Rectal smooth muscle tissue (tissue), 1 donor: ENCODE results near the gene CFAP97.
A peak's percentile ranks its signal among the peaks of the same experiment; 100 is the strongest.
"Not testable (repeated sequence)": the region's sequence is repeated elsewhere in the genome, so short reads cannot be mapped to it uniquely, and the experiment has no call there.

Experiments used
- H3K27ac ChIP-seq: one replicate; pipeline ENCODE4 v1.7.0; 2013; ENCODE audit warnings: low read depth, low read length, inconsistent platforms
- H3K27me3 ChIP-seq: one replicate; pipeline ENCODE4 v1.7.0; 2013; ENCODE audit warnings: low read length; ENCODE audit not compliant: control insufficient read depth, insufficient read depth
- H3K36me3 ChIP-seq: one replicate; pipeline ENCODE4 v1.7.0; 2013; ENCODE audit warnings: low read length; ENCODE audit not compliant: control insufficient read depth, insufficient read depth
- H3K4me1 ChIP-seq: one replicate; pipeline ENCODE4 v1.7.0; 2013; ENCODE audit warnings: low read length; ENCODE audit not compliant: control insufficient read depth, insufficient read depth
- H3K4me3 ChIP-seq: one replicate; pipeline ENCODE4 v1.7.0; 2013; ENCODE audit warnings: low read length
- H3K9ac ChIP-seq: one replicate; pipeline ENCODE4 v1.7.0; 2013; ENCODE audit warnings: low read length

CFAP97 gene

GRCh38 chr4:185205073-185205472 is 1.3 kb upstream of the CFAP97 start:
- not testable (repeated sequence) for H3K27ac ChIP-seq, H3K27me3 ChIP-seq, H3K36me3 ChIP-seq, H3K9ac ChIP-seq, H3K4me3 ChIP-seq, H3K4me1 ChIP-seq

GRCh38 chr4:185204238-185204910 is 574 bp upstream of the CFAP97 start:
- no peaks in the 10 kb centered on the region for H3K36me3 ChIP-seq
- H3K4me3 ChIP-seq, result peak overlapping the region; percentile 76
- H3K4me1 ChIP-seq, result peaks cover 10% of the 10 kb centered on the region
- H3K9ac ChIP-seq, result peak overlapping the region; percentile 64
- H3K27me3 ChIP-seq, result no peaks in the 10 kb centered on the region
- H3K27ac ChIP-seq, result peak overlapping the region; percentile 75

- Histone ChIP-seq H3K4me3 (peak overlapping the region; percentile 76), H3K36me3 (no peaks in the 10 kb centered on the region), H3K4me1 (peaks cover 6% of the 10 kb centered on the region), H3K9ac (peak overlapping the region; percentile 33), H3K27ac (peak overlapping the region; percentile 90), H3K27me3 (no peaks in the 10 kb centered on the region)
Measured at GRCh38 chr4:185202984-185203485, 765 bp downstream of the CFAP97 start.

- Histone ChIP-seq H3K27me3 (no peaks in the 10 kb centered on the region), H3K4me3 (no peak overlapping the region), H3K9ac (no peak overlapping the region), H3K36me3 (no peaks in the 10 kb centered on the region), H3K27ac (peak overlapping the region; percentile 48), H3K4me1 (peaks cover 6% of the 10 kb centered on the region)
Measured at GRCh38 chr4:185201977-185202962, 1.5 kb downstream of the CFAP97 start.

GRCh38 chr4:185198189-185198588 is 5.6 kb downstream of the CFAP97 start:
- H3K4me3 ChIP-seq, H3K27ac ChIP-seq, H3K9ac ChIP-seq, H3K36me3 ChIP-seq, H3K4me1 ChIP-seq, H3K27me3 ChIP-seq: not testable (repeated sequence)

- Histone ChIP-seq H3K4me3 (no peak overlapping the region), H3K36me3 (no peaks in the 10 kb centered on the region), H3K27me3 (no peaks in the 10 kb centered on the region), H3K4me1 (no peaks in the 10 kb centered on the region), H3K9ac (no peak overlapping the region), H3K27ac (no peak overlapping the region)
Measured at GRCh38 chr4:185196437-185196836, 7.4 kb downstream of the CFAP97 start.

- Histone ChIP-seq H3K4me1 (no peaks in the 10 kb centered on the region), H3K27me3 (no peaks in the 10 kb centered on the region), H3K9ac (no peak overlapping the region), H3K4me3 (no peak overlapping the region), H3K27ac (no peak overlapping the region), H3K36me3 (peaks cover 3% of the 10 kb centered on the region)
Measured at GRCh38 chr4:185194924-185195888, 8.6 kb downstream of the CFAP97 start.

DNA sequence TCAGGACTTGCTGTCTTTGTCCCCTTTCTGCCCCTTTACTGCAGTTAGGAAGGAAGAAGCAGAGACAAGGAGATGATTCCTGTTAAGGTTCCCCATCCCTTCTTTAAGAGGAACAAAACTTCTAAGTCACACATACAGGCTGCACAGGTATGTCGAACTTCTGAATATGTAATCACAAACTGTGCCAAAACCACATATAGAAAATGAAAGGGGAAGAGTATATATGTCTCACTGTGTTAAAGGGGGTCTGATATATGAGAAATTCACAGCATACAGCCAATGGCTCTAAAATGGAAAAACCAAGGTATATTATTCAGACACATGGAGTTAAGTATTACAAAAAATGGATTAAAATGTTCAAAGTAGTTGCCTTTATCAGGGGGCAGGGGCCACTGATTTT is 11.7 kb downstream of the CFAP97 start:
- Histone ChIP-seq H3K9ac (no peak overlapping the region), H3K4me1 (no peaks in the 10 kb centered on the region), H3K36me3 (peaks cover 5% of the 10 kb centered on the region), H3K27me3 (no peaks in the 10 kb centered on the region), H3K27ac (no peak overlapping the region), H3K4me3 (no peak overlapping the region)

- Histone ChIP-seq H3K36me3 (peaks cover 5% of the 10 kb centered on the region), H3K4me1 (no peaks in the 10 kb centered on the region), H3K4me3 (no peak overlapping the region), H3K27ac (no peak overlapping the region), H3K9ac (no peak overlapping the region), H3K27me3 (no peaks in the 10 kb centered on the region)
Measured at GRCh38 chr4:185190306-185190856, 13.4 kb downstream of the CFAP97 start.

- Histone ChIP-seq H3K4me1 (no peaks in the 10 kb centered on the region), H3K4me3 (no peak overlapping the region), H3K9ac (no peak overlapping the region), H3K27ac (no peak overlapping the region), H3K36me3 (peaks cover 5% of the 10 kb centered on the region), H3K27me3 (no peaks in the 10 kb centered on the region)
Measured at GRCh38 chr4:185189606-185190305, 14.0 kb downstream of the CFAP97 start.

DNA sequence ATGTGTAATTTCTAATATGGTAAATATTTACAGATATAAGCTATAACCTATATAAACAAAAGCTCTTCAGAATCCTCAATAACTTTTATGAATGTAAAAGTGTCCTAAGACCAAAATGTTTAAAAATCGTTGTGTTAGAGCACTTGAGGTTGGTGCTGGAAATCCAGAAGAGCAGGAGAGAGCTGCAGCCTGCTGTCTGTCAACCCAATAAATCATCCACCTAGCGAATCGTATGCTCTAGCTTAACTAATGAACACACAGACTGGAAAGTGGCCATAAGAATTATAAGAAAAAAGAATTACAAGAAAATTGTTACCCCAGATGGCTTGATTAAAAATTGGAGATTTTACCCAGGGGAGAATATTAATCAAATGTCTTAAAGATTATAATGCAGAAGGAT is 17.0 kb downstream of the CFAP97 start:
- no peak overlapping the region for H3K4me3 ChIP-seq
- H3K36me3 ChIP-seq, result peaks cover 5% of the 10 kb centered on the region
- H3K9ac ChIP-seq, result no peak overlapping the region
- H3K4me1 ChIP-seq, result no peaks in the 10 kb centered on the region
- no peak overlapping the region for H3K27ac ChIP-seq
- H3K27me3 ChIP-seq, result no peaks in the 10 kb centered on the region
